HAP-1 (cell line): ENCODE data around the gene P3H2.

Experiments
- DNase-seq, 2 experiments: peaks; one replicate each; pipeline ENCODE4 v3.0.0-alpha.2; 2016 to 2020; ENCODE audit warnings: low spot score in 2 of 2
- H3K27me3 ChIP-seq: fragments of 250-450 bp; sonication (Bioruptor Pico); 2 replicates; pipeline ENCODE4 v1.5.1; 2020; ENCODE audit warnings: low read depth, mild to moderate bottlenecking, moderate library complexity
- H3K36me3 ChIP-seq: fragments of 250-450 bp; sonication (Bioruptor Pico); replicated peaks from 2 replicates; pipeline ENCODE4 v1.5.1; 2020; ENCODE audit warnings: mild to moderate bottlenecking
- H3K4me1 ChIP-seq: fragments of 250-450 bp; sonication (Bioruptor Pico); 2 replicates; pipeline ENCODE4 v1.5.1; 2020; ENCODE audit warnings: mild to moderate bottlenecking
- H3K4me3 ChIP-seq: fragments of 250-450 bp; sonication (Bioruptor Pico); 2 replicates; pipeline ENCODE4 v1.5.1; 2020; ENCODE audit warnings: mild to moderate bottlenecking, moderate library complexity
- H3K9me3 ChIP-seq: fragments of 250-450 bp; sonication (Bioruptor Pico); 2 replicates; pipeline ENCODE4 v1.5.1; 2020; ENCODE audit warnings: mild to moderate bottlenecking, moderate library complexity
- in situ Hi-C: fragments of 300-500 bp; cut with MboI; formaldehyde crosslinking; loops from 3 replicates; pipeline ENCODE4 v1.14.3; 2020; ENCODE audit warnings: low sequenced_read_pairs, inconsistent platforms, mixed read lengths

P3H2 gene

DNA sequence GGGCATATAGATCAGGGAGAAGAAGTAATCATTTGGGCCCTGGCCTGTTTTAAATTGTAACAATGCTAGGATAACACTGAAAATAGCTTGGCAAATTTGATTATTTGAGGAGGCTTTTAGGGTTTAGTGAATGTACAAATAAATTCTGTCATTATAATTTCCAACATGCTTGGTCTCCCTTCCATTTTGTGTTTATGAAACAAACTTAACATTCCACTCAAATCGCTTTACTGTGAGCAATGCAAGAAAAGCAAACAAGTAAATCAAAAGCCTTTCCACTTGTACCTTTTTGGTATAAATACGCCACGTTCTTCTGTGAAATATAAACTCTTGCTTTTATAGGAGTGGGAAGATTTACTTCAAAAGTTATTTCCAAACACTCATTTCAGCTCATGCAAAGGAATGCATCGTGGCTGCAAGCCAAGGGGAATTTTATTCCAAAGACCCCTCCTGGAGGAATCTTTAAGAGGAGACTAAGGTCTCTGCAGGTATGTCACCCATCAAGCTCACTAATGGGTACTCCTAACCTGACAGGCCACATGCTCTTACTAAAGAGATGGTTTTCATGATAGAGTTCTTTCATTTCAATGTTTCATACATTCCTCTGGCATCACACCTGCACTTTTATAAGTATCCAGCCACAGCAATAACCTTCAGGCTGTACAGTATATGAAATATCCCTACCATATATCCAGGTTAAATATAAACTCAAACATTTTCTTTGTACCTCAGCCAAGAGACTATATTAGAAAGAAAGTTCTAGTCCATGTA, 115.2 kb downstream of the P3H2 start:
- H3K4me3 ChIP-seq = no peak overlapping the region
- no peak for DNase-seq
- H3K36me3 ChIP-seq = no peaks in the 10 kb centered on the region
- in situ Hi-C loops = no loop called here
- H3K9me3 ChIP-seq = no peaks in the 10 kb centered on the region
- H3K27me3 ChIP-seq = no peaks in the 10 kb centered on the region
- H3K4me1 ChIP-seq = no peaks in the 10 kb centered on the region

DNA sequence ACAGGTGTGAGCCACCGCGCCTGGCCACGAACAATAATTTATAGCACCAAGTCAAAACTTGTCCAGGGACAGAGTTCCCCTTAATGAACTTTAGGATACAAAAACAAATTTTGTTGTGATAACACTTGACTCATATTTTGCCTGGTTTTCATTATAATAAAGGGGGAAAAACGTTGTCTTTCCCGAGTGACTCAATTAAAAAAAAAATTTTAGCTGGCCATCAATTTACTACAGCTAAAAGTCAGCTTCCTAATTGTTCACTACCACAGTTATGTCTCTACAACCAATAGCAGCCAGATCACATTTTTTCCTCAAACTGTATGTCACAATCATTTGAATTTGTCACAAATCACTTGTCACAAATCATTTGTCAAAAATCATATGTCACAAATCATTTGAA, 116.0 kb downstream of the P3H2 start:
- in situ Hi-C loops = no loop called here
- no peak for DNase-seq

DNA sequence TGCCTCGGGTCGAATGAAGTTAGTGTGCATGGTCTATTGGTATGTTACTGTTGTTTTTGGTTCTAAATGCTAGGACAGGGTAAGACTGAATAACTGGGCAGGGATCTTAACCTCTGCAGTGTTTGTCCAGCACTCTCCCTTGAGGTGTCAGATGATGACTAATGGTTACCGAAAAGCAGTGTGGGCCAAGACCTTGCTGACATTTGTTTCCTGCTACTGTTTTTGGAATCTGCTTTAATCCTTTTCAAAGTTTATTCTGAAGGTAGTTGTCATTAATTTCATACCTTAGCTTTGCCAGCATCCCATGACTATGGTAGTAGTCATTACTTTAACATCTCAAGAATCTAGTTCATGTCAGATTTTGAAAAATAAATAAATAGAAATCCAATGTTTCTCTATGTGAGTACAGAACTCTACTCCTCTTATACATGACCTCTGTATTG, 117.0 kb downstream of the P3H2 start:
- H3K9me3 ChIP-seq = no peaks in the 10 kb centered on the region
- no peak overlapping the region for H3K4me3 ChIP-seq
- no peak for DNase-seq
- no peaks in the 10 kb centered on the region for H3K36me3 ChIP-seq
- H3K4me1 ChIP-seq = no peaks in the 10 kb centered on the region
- H3K27me3 ChIP-seq = 0 out of 2 replicates have a peak, but pooled peaks cover 4% of the 10 kb centered on the region
- in situ Hi-C loops = no loop called here

More for the DNA sequence above, 116.0 kb downstream of the P3H2 start:
- Histone ChIP-seq H3K27me3 (0 out of 2 replicates have a peak, but pooled peaks cover under 1% of the 10 kb centered on the region), H3K4me1 (no peaks in the 10 kb centered on the region), H3K9me3 (no peaks in the 10 kb centered on the region), H3K4me3 (no peak overlapping the region), H3K36me3 (no peaks in the 10 kb centered on the region)

DNA sequence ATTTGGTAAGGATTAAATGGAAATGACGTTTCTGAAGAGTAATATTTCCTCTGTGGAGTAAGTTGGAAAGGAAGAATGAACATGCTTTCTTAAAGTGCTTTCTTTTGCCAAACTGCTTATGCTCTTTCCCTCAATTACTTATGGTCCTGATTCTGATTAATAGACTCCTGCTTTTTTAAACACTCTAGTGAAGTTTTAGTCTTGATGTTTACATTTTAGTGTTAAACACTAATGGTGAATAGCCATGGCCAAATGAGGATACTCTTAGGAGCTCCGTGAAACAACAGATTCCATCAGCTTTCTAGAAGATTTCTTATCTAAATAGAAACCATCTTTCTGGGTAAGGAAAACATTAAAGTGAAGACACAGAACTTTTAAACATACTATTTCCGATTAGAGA, 117.6 kb downstream of the P3H2 start:
- Histone ChIP-seq H3K36me3 (no peaks in the 10 kb centered on the region), H3K27me3 (0 out of 2 replicates have a peak, but pooled peaks cover 4% of the 10 kb centered on the region), H3K4me1 (no peaks in the 10 kb centered on the region), H3K4me3 (no peak overlapping the region), H3K9me3 (no peaks in the 10 kb centered on the region)
- in situ Hi-C loops = no loop called here
- DNase-seq = no peak

DNA sequence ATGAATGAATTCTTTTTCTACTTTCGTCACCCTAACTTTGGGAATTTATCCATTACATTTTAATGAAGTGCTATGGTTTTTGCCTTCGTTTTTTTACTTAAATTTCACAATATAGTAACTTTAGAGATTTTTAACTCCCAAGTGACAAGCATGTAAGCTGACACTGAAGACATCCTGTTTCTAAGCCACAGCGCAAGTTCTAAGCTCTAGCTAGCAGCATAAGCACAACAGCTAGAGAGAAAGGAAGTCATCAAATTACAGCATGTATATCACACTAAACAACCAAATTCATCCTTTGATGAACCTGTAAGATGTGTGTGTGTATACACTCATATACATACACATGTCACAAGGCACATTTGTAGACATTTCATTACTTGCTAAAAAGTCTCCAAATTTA, 119.3 kb downstream of the P3H2 start:
- Histone ChIP-seq H3K9me3 (no peaks in the 10 kb centered on the region), H3K27me3 (0 out of 2 replicates have a peak, but pooled peaks cover 4% of the 10 kb centered on the region), H3K4me3 (no peak overlapping the region), H3K36me3 (no peaks in the 10 kb centered on the region), H3K4me1 (no peaks in the 10 kb centered on the region)
- DNase-seq = no peak
- in situ Hi-C loops = no loop called here

DNA sequence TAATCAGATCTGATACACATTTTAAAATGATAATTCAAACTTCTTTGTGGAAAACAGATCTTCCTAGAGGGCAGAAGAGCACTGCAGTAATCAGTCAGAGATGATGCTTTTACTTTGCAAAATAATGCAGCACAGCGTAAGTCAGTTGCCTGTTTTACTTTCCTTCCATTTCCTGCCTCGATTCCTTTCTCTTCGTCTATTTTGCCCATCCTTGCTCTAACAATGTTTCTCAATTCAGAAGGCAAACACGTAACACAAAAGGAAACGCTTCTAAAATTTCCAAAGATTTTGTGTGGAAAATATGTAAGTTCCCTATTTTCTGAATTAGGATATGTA, 119.9 kb downstream of the P3H2 start:
- no peaks in the 10 kb centered on the region for H3K9me3 ChIP-seq
- H3K27me3 ChIP-seq = 0 out of 2 replicates have a peak, but pooled peaks cover 4% of the 10 kb centered on the region
- no peak overlapping the region for H3K4me3 ChIP-seq
- no peaks in the 10 kb centered on the region for H3K4me1 ChIP-seq
- H3K36me3 ChIP-seq = no peaks in the 10 kb centered on the region
- in situ Hi-C loops = no loop called here
- no peak for DNase-seq

DNA sequence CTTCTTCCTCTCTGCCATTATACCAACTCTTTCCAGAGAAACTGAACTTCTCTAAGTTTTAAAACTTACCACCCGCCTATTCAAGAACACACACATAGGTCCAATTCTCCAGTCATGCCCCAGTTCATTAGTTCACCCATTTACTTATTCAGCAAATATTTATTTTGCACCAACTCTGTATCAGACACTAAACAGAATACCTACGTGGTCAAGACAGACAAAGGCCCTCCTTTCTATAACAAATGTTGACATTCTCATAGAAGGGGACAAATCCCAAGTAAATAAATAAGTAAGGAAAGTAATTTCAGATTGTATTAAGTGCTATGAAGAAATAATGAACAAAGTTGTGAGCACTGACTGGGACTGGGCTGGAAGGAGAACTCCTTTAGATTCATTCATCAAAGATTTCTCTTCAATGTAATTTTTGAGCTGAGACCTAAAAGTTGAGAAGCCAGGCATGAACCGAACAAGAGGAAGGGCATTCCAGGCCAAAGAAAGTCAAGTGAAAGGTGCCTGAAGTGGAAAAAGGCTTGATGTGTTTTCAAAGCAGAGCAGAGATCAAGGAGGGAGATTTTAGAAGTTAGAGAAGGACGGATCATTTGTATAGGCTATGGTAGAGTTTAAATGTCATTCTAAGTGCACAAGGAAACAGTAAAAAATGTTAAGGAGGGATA, 120.4 kb downstream of the P3H2 start:
- no peaks in the 10 kb centered on the region for H3K4me1 ChIP-seq
- no peaks in the 10 kb centered on the region for H3K9me3 ChIP-seq
- no peak overlapping the region for H3K4me3 ChIP-seq
- DNase-seq = no peak
- 0 out of 2 replicates have a peak, but pooled peaks cover 4% of the 10 kb centered on the region for H3K27me3 ChIP-seq
- in situ Hi-C loops = no loop called here
- H3K36me3 ChIP-seq = no peaks in the 10 kb centered on the region

DNA sequence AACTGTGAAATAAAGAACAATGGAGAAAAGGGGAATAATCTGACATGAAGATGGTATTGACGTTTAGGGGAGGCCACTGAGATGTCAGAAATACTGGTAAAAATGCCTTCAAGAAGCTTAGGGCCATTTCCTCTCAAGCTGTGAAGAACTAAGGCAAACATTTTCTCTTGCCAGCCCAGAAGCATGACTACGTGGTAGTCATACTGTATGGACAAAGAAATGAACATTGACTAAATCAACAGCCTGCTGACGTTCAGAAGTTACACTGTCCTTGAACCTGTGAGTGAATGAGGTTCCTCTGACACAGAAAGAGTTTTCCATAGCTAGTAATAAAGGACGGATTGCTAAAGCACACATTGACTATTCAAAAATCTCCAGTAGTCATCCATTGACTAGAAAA, 121.0 kb downstream of the P3H2 start:
- H3K4me1 ChIP-seq = no peaks in the 10 kb centered on the region
- DNase-seq = no peak
- H3K4me3 ChIP-seq = no peak overlapping the region
- in situ Hi-C loops = no loop called here
- no peaks in the 10 kb centered on the region for H3K36me3 ChIP-seq
- H3K27me3 ChIP-seq = 0 out of 2 replicates have a peak, but pooled peaks cover 4% of the 10 kb centered on the region
- no peaks in the 10 kb centered on the region for H3K9me3 ChIP-seq

DNA sequence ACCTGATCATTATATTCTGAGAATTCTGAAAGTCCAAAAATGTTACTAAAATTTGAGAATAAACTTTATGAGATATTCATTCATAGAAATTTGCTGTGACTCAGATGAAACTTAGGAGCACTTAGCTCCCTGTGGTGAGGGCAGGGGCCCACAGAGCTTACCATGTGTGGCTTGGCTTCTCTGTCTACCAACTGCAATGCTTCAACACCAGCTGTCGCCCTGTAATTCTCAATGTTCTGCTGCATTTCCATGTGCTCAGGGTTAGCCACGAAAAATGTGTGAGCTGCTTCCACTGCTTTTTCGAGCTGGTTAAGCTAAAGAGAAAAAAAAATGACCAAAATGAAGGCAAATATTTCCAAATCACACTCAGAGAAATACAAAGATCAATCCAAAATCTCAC, 125.6 kb downstream of the P3H2 start:
- Histone ChIP-seq H3K9me3 (no peaks in the 10 kb centered on the region), H3K36me3 (no peaks in the 10 kb centered on the region), H3K27me3 (0 out of 2 replicates have a peak, but pooled peaks cover 4% of the 10 kb centered on the region), H3K4me1 (no peaks in the 10 kb centered on the region), H3K4me3 (no peak overlapping the region)
- in situ Hi-C loops = no loop called here
- no peak for DNase-seq

DNA sequence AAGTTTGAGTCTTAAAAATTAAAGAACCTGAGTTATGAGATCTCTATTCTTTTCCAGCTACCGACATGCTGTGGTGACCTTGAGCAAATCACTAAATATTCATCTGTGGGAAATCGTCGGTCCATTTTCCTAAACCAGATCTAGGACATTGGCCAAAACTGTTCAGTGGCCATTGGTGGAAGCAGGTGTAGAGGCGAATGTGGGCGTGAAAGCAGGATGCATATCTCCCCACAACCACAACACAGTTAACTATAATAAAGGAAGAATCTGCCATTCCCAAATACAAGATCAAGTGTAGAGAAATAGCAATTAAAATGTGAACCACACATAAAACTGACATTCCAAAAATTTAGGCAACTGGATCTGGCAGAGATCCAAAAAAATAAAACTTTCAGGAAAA, 129.9 kb downstream of the P3H2 start:
- no peaks in the 10 kb centered on the region for H3K4me1 ChIP-seq
- in situ Hi-C loops = no loop called here
- DNase-seq = no peak
- no peaks in the 10 kb centered on the region for H3K9me3 ChIP-seq
- no peaks in the 10 kb centered on the region for H3K27me3 ChIP-seq
- H3K36me3 ChIP-seq = no peaks in the 10 kb centered on the region
- H3K4me3 ChIP-seq = no peak overlapping the region

DNA sequence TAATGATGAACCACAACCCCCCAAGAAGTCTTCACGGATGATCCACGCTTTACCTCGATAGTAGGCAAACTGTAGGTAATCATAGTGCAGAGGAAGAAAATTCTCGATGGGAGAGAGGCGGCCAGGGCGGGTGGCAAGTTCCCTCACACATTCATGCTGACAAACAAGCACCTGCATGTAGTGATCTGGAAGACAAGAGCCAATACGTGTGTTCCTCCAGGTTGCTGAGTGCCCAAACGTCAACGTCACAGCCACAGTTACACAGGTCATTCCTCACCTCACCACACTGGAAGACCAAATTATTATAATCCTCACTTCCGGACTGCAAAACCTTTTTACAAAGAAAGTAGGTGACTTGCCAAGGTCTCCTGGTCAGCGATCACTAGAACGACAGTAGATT, 131.8 kb downstream of the P3H2 start:
- in situ Hi-C loops = no loop called here
- H3K36me3 ChIP-seq = no peaks in the 10 kb centered on the region
- no peak for DNase-seq
- H3K4me3 ChIP-seq = no peak overlapping the region
- H3K9me3 ChIP-seq = no peaks in the 10 kb centered on the region
- H3K27me3 ChIP-seq = no peaks in the 10 kb centered on the region
- no peaks in the 10 kb centered on the region for H3K4me1 ChIP-seq

DNA sequence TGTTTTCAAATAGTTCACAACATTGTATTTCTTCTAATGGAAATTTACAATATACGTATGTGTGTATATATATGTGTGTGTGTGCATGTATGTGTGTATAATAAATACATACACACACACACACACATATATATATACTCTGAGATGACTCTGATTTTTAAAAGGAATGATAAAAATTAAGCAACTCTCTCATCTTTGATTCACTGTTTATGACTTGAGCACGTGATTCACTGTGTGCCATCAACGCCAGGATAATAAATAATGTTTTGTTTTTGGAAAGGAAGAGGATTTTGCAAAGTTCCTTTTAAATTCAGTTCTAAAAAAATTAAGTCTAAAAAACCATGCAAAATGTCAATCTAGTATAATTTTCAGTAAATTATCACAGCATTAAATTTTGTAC, 132.4 kb downstream of the P3H2 start:
- DNase-seq = no peak
- in situ Hi-C loops = no loop called here
- H3K4me1 ChIP-seq = no peaks in the 10 kb centered on the region
- no peak overlapping the region for H3K4me3 ChIP-seq
- no peaks in the 10 kb centered on the region for H3K27me3 ChIP-seq
- H3K36me3 ChIP-seq = no peaks in the 10 kb centered on the region
- H3K9me3 ChIP-seq = no peaks in the 10 kb centered on the region

DNA sequence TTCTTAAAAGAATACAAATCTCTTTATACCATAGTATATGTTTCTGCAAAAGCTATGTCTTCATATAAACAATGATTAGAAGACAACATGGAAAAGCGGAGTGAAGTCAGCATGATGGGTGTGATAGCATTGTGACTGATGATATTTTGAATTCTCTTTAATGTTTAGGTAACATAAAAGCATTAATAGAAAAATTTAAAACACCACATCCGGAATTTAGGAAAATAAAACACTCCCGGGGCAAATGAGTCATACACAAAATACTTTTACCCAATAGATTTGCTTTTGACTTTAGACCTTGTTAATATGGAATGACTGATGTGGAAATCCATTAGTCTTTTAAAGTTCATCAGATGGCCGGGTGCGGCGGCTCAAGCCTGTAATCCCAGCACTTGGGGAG, 134.7 kb downstream of the P3H2 start:
- Histone ChIP-seq H3K9me3 (no peaks in the 10 kb centered on the region), H3K27me3 (no peaks in the 10 kb centered on the region), H3K4me1 (no peaks in the 10 kb centered on the region), H3K36me3 (no peaks in the 10 kb centered on the region), H3K4me3 (no peak overlapping the region)
- in situ Hi-C loops = no loop called here
- no peak for DNase-seq

DNA sequence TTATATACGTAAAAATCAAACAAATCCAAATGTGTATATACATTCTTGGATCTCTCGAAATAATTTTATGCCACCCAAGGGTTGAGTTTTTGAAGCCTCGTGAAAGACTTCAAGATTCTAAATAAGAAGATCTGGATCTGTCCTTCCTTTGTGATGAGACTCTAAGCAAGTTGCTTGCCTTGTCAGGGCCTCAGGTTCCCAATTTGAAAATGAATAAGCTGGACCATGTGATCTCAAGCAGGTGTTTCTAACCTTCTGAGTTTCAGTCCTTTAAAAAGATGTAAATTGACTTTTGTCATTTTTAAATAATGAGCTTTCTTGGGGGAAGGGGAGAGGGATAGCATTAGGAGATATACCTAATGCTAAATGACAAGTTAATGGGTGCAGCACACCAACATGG, 137.1 kb downstream of the P3H2 start:
- no peak for DNase-seq
- Histone ChIP-seq H3K27me3 (no peaks in the 10 kb centered on the region), H3K4me3 (no peak overlapping the region), H3K9me3 (no peaks in the 10 kb centered on the region), H3K4me1 (no peaks in the 10 kb centered on the region), H3K36me3 (no peaks in the 10 kb centered on the region)
- in situ Hi-C loops = no loop called here
